Astrocyte (in vitro differentiated cells and primary cell): Measurements from ENCODE around the gene HRH2. TPM values are rescaled to one million over a fixed set of nuclear protein-coding genes. Genes with fewer than 3 reads are reported as not detected.

Experiments used
- DNase-seq: peaks from one replicate; pipeline ENCODE4 v3.0.0-alpha.2; 2010; ENCODE audit warnings: low read depth
- FAIRE-seq: peaks from 2 replicates; lab custom pipeline; 2011; peaks lifted over from hg19 to GRCh38; lab: Jason Lieb, UNC
- H2AFZ ChIP-seq: 2 replicates; pipeline ENCODE4 v1.6.0; 2012; ENCODE audit warnings: low read depth, low read length, inconsistent platforms
- H3K27ac ChIP-seq: 2 replicates; pipeline ENCODE4 v1.5.1; 2011; ENCODE audit warnings: low read depth, low read length, inconsistent platforms
- H3K27me3 ChIP-seq: 2 replicates; pipeline ENCODE4 v1.6.0; 2011; ENCODE audit warnings: low read length, inconsistent platforms; ENCODE audit not compliant: insufficient read depth
- H3K36me3 ChIP-seq: 2 replicates; pipeline ENCODE4 v1.5.1; 2011; ENCODE audit warnings: low read length, inconsistent platforms; ENCODE audit not compliant: insufficient read depth
- H3K4me1 ChIP-seq: 2 replicates; pipeline ENCODE4 v1.5.1; 2011; ENCODE audit warnings: low read length, inconsistent platforms; ENCODE audit not compliant: insufficient read depth
- H3K4me2 ChIP-seq: 2 replicates; pipeline ENCODE4 v1.6.0; 2012; ENCODE audit warnings: low read length, inconsistent platforms
- H3K4me3 ChIP-seq: 2 replicates; pipeline ENCODE4 v1.5.1; 2011; ENCODE audit warnings: low read depth, mild to moderate bottlenecking, low read length, inconsistent platforms; ENCODE audit not compliant: insufficient read depth
- H3K79me2 ChIP-seq: 2 replicates; pipeline ENCODE4 v1.6.0; 2012; ENCODE audit warnings: mild to moderate bottlenecking, low read length, inconsistent platforms; ENCODE audit not compliant: insufficient read depth
- H3K9ac ChIP-seq: 2 replicates; pipeline ENCODE4 v1.6.0; 2012; ENCODE audit warnings: mild to moderate bottlenecking, low read length, inconsistent platforms
- H3K9me3 ChIP-seq: 2 replicates; pipeline ENCODE4 v1.5.1; 2012; ENCODE audit warnings: low read depth, mild to moderate bottlenecking, low read length, inconsistent platforms; ENCODE audit not compliant: insufficient read depth
- H4K20me1 ChIP-seq: 2 replicates; pipeline ENCODE4 v1.6.0; 2012; ENCODE audit warnings: low read length, inconsistent platforms; ENCODE audit not compliant: insufficient read depth
- H3K27ac Mint-ChIP-seq: one replicate; pipeline ENCODE4 v1.8.0; 2021; ENCODE audit warnings: mild to moderate bottlenecking, mixed read lengths; ENCODE audit not compliant: unreplicated experiment
- H3K27me3 Mint-ChIP-seq: one replicate; pipeline ENCODE4 v1.8.0; 2021; ENCODE audit warnings: low read depth, mixed read lengths; ENCODE audit not compliant: unreplicated experiment
- H3K36me3 Mint-ChIP-seq: one replicate; pipeline ENCODE4 v1.8.0; 2021; ENCODE audit warnings: low read depth, mixed read lengths; ENCODE audit not compliant: unreplicated experiment
- H3K4me1 Mint-ChIP-seq: one replicate; pipeline ENCODE4 v1.8.0; 2021; ENCODE audit warnings: low read depth, mixed read lengths; ENCODE audit not compliant: unreplicated experiment
- H3K4me3 Mint-ChIP-seq: one replicate; pipeline ENCODE4 v1.8.0; 2021; ENCODE audit warnings: mild to moderate bottlenecking, moderate library complexity, mixed read lengths; ENCODE audit not compliant: unreplicated experiment
- H3K9me3 Mint-ChIP-seq: one replicate; pipeline ENCODE4 v1.8.0; 2021; ENCODE audit warnings: mild to moderate bottlenecking, mixed read lengths; ENCODE audit not compliant: unreplicated experiment
- CTCF ChIP-seq: IDR thresholded peaks from 2 replicates; pipeline ENCODE4 v1.5.1; 2011; ENCODE audit warnings: low read depth, mild to moderate bottlenecking, inconsistent platforms, low read length, moderate library complexity; ENCODE audit not compliant: insufficient read depth
- EZH2 ChIP-seq: IDR thresholded peaks from 2 replicates; pipeline ENCODE4 v1.6.1; 2012; ENCODE audit warnings: mild to moderate bottlenecking, low read length, inconsistent platforms; ENCODE audit not compliant: insufficient read depth
- total RNA-seq: library from RNA; stranded (reverse); gene quantifications from 2 replicates; pipeline ENCODE4 v1.2.1, GENCODE V29; 2021

The HRH2 gene
- total RNA-seq, 1 donor from 2014 or later: 1.9 TPM

- no peak for FAIRE-seq
- peaks cover 43% of the 10 kb centered on the region for H3K27me3 Mint-ChIP-seq
- H4K20me1 ChIP-seq: no peaks in the 10 kb centered on the region
These were observed 70.4 kb downstream of the HRH2 start for GRCh38 chr5:175728316-175728715.

GRCh38 chr5:175728885-175729828 lies 71.3 kb downstream of the HRH2 start:
- Mint-ChIP-seq H3K4me3 (peak overlapping the region; percentile 34), H3K36me3 (peaks cover 2% of the 10 kb centered on the region), H3K4me1 (peaks cover 7% of the 10 kb centered on the region), H3K27me3 (peaks cover 50% of the 10 kb centered on the region), H3K27ac (no peak overlapping the region), H3K9me3 (peaks cover 10% of the 10 kb centered on the region)
- H2AFZ ChIP-seq: peak overlapping the region; percentile 18
- DNase-seq (no peak), FAIRE-seq (no peak)
- H3K9ac ChIP-seq: no peak overlapping the region
- no peaks in the 10 kb centered on the region for H3K79me2 ChIP-seq
- H3K36me3 ChIP-seq: no peaks in the 10 kb centered on the region
- peaks cover 4% of the 10 kb centered on the region for H3K27me3 ChIP-seq
- H3K4me3 ChIP-seq: no peak overlapping the region
- H3K9me3 ChIP-seq: no peaks in the 10 kb centered on the region
- peaks cover 4% of the 10 kb centered on the region for H3K4me1 ChIP-seq
- H3K4me2 ChIP-seq: peak overlapping the region; percentile 63
- no peak overlapping the region for H3K27ac ChIP-seq
- TF ChIP-seq EZH2: no peak
- TF ChIP-seq CTCF: peak; percentile 8
- no peaks in the 10 kb centered on the region for H4K20me1 ChIP-seq

More at GRCh38 chr5:175728316-175728715, 70.4 kb downstream of the HRH2 start:
- Mint-ChIP-seq H3K4me3 (no peak overlapping the region), H3K4me1 (peaks cover 7% of the 10 kb centered on the region), H3K27ac (no peak overlapping the region), H3K36me3 (peaks cover 2% of the 10 kb centered on the region), H3K9me3 (peaks cover 5% of the 10 kb centered on the region)
- Histone ChIP-seq H3K79me2 (no peaks in the 10 kb centered on the region), H3K9ac (no peak overlapping the region), H3K36me3 (no peaks in the 10 kb centered on the region), H3K4me2 (no peak overlapping the region), H3K27me3 (peaks cover 4% of the 10 kb centered on the region), H3K4me1 (peaks cover 4% of the 10 kb centered on the region), H3K9me3 (no peaks in the 10 kb centered on the region), H3K4me3 (no peak overlapping the region), H2AFZ (no peak overlapping the region), H3K27ac (no peak overlapping the region)
- no peak for DNase-seq
- no peak for TF ChIP-seq EZH2
- no peak for TF ChIP-seq CTCF
